Activated CD8-positive, alpha-beta T cell treated with anti-CD3 and anti-CD28 coated beads for 36 hours (primary cell): ENCODE results near the gene RNF5. TPM values are rescaled to one million over a fixed set of nuclear protein-coding genes. Genes with fewer than 3 reads are reported as not detected.

ENCODE experiments used
- ATAC-seq: fragments of 200-7000 bp; cut with Tn5 transposase; one replicate; pipeline ENCODE4 v1.10.0; 2021; ENCODE audit warnings: mild to moderate bottlenecking, moderate library complexity
- CTCF ChIA-PET: fragments of 350-600 bp; sonication (Branson Sonifier 250); formaldehyde crosslinking; loops from one replicate; lab custom pipeline; 2021; ENCODE audit warnings: antibody characterized with exemption; lab: Charles Lee
- POLR2A ChIA-PET: fragments of 350-600 bp; sonication (Branson Sonifier 250); formaldehyde crosslinking; loops from one replicate; lab custom pipeline; 2021; ENCODE audit warnings: antibody characterized with exemption; lab: Charles Lee
- DNase-seq: peaks from one replicate; pipeline ENCODE4 v3.0.0-alpha.2; 2020
- H3K27ac Mint-ChIP-seq: one replicate; pipeline ENCODE4 v1.8.0; 2021; ENCODE audit warnings: mild to moderate bottlenecking, mixed read lengths
- H3K27me3 Mint-ChIP-seq: one replicate; pipeline ENCODE4 v1.8.0; 2021; ENCODE audit warnings: mixed read lengths
- H3K36me3 Mint-ChIP-seq: one replicate; pipeline ENCODE4 v1.8.0; 2021; ENCODE audit warnings: low read depth, mixed read lengths
- H3K4me1 Mint-ChIP-seq: one replicate; pipeline ENCODE4 v1.8.0; 2021; ENCODE audit warnings: low read depth, mixed read lengths
- H3K4me3 Mint-ChIP-seq: one replicate; pipeline ENCODE4 v1.8.0; 2021; ENCODE audit warnings: mild to moderate bottlenecking, moderate library complexity, mixed read lengths
- H3K9me3 Mint-ChIP-seq: one replicate; pipeline ENCODE4 v1.8.0; 2021; ENCODE audit warnings: mixed read lengths
- intact Hi-C: fragments of 100-400 bp; cut with micrococcal nuclease; formaldehyde crosslinking; loops from one replicate; pipeline ENCODE4 v1.10.0; 2022
- total RNA-seq, 2 experiments: library from RNA; stranded (reverse); gene quantifications; one replicate each; pipeline ENCODE4 v1.2.3, GENCODE V29; 2021
- TF ChIP-seq, protein P1 (sequence below): fragments of 200-600 bp; IDR thresholded peaks from one replicate; pipeline ENCODE4 v1.8.0; 2022; ENCODE audit warnings: antibody characterized with exemption, mild to moderate bottlenecking

RNF5 gene
- total RNA-seq, 2 experiments from 2014 or later = 55.4 to 57.9 TPM

DNA sequence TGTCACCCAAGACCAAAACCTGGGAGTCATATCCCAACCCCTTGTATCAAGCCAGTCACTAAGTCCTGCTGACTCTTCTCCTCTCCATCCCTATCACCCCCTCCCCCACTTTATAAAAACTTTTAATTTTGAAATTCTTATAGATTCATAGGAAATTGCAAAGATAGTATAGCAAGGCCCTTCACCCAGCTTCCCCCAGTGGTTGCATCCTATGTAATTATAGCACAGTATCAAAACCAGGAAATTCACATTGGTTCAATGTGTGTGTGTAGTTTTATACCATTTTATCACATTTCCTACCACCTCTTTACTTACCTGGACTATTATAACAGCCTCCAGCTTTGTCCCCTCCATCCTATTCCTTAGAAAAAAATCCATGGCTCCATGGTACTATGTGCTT is 20.2 kb upstream of the RNF5 start:
- H3K4me1 Mint-ChIP-seq = peaks cover 15% of the 10 kb centered on the region
- TF ChIP-seq, protein P1, sequence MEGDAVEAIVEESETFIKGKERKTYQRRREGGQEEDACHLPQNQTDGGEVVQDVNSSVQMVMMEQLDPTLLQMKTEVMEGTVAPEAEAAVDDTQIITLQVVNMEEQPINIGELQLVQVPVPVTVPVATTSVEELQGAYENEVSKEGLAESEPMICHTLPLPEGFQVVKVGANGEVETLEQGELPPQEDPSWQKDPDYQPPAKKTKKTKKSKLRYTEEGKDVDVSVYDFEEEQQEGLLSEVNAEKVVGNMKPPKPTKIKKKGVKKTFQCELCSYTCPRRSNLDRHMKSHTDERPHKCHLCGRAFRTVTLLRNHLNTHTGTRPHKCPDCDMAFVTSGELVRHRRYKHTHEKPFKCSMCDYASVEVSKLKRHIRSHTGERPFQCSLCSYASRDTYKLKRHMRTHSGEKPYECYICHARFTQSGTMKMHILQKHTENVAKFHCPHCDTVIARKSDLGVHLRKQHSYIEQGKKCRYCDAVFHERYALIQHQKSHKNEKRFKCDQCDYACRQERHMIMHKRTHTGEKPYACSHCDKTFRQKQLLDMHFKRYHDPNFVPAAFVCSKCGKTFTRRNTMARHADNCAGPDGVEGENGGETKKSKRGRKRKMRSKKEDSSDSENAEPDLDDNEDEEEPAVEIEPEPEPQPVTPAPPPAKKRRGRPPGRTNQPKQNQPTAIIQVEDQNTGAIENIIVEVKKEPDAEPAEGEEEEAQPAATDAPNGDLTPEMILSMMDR = no peak
- H3K4me3 Mint-ChIP-seq = no peak overlapping the region
- H3K27me3 Mint-ChIP-seq = no peaks in the 10 kb centered on the region
- CTCF ChIA-PET = interaction anchor here (1.0 to 1.2 kb wide), 4 partner anchors 9 to 627 kb away, joined by 3 to 6 read pairs (median 3); no protein-coding TSS in a partner anchor
- intact Hi-C loops = loop anchor here (5.0 kb wide), 1 partner anchor 41 kb away; no protein-coding TSS in a partner anchor
- peaks cover 18% of the 10 kb centered on the region for H3K36me3 Mint-ChIP-seq
- ATAC-seq (no peak), DNase-seq (no peak)
- no peak overlapping the region for H3K27ac Mint-ChIP-seq
- H3K9me3 Mint-ChIP-seq = no peaks in the 10 kb centered on the region
- POLR2A ChIA-PET = interaction anchor here (0.6 to 1.1 kb wide), 2 partner anchors 28 to 72 kb away, joined by 3 read pairs; partner anchors contain the start of gene FKBPL

DNA sequence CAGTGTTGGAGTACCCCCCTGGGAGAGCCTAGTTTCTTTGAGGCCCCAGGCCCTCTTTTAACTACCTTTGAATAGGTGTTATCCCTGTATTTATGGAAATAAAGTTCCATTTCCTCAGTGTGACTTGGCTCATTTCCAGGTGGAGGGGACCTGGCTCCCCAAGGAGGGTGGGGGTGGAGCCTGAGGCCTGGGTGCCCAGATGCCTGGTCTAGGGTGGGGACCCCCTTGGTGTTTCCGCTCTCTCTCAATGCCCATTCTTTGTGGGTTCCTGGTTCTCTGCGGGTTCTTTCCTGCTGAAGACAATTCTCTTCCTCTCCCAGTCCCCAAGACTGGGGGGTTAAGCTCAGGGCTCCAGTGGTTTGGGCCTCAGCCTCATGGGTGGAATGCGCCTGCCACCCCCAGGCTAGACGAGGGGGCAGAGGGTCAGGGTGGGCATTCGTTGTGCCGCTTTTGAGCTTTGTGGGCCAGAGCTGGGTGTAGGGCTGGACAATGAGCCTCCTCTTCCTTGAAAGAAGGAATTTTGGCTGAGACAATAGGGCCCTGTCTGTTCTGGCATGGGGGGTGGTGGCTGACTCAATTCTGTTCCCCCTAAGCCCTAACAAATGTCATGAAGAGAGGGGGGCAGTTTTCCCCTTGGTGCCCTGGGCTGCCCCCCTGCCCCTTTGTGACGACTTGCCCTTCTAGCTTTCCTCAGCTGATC is 14.5 kb upstream of the RNF5 start:
- Mint-ChIP-seq H3K27me3 (no peaks in the 10 kb centered on the region), H3K4me1 (peaks cover 2% of the 10 kb centered on the region), H3K36me3 (peaks cover 19% of the 10 kb centered on the region), H3K27ac (no peak overlapping the region), H3K4me3 (no peak overlapping the region), H3K9me3 (no peaks in the 10 kb centered on the region)
- intact Hi-C loops = no loop called here
- DNase-seq = no peak
- ChIA-PET CTCF (interaction anchor here (1.2 to 2.9 kb wide), 3 partner anchors 27 to 47 kb away, joined by 3 to 7 read pairs (median 3); no protein-coding TSS in a partner anchor), POLR2A (interaction anchor here (1.1 kb wide), 1 partner anchor 10 kb away, joined by 4 read pairs; no protein-coding TSS in a partner anchor)
- ATAC-seq = no peak
- TF ChIP-seq, protein P1 = no peak

DNA sequence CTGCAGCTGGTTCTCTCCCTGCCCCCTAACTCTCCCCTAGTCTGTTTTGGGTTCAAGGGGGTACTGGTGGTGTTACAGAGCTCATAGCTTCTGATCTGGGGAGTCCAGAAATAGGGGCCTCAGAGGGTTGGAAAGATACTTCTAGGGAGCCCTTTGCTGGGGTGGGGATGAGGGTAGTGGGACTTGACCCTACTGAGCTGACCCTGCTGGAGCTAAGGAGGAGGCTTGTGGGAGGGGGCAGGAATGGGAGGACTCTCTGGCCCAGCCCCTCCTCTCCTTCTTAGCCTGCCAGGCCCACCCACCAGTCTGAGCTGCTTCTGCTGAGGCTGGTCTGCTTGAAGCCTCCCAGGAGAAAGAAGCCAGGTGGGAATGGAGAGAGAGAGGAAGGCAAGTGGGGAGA is 13.9 kb upstream of the RNF5 start, which contains the start of gene EGFL8:
Gene EGFL8, plus strand, starts transcription at position 301 of the 400 bp plus-strand sequence. CDS start 1,571 bp downstream, outside the sequence.
- no peak for ATAC-seq
- CTCF ChIA-PET = interaction anchor here (1.2 to 2.9 kb wide), 4 partner anchors 9 to 47 kb away, joined by 3 to 7 read pairs (median 4); no protein-coding TSS in a partner anchor
- Mint-ChIP-seq H3K36me3 (peaks cover 23% of the 10 kb centered on the region), H3K4me3 (no peak within 1 kb of the TSS), H3K27me3 (no peaks in the 10 kb centered on the region), H3K27ac (no peak within 1 kb of the TSS), H3K4me1 (peaks cover 4% of the 10 kb centered on the region), H3K9me3 (no peaks in the 10 kb centered on the region)
- TF ChIP-seq, protein P1 = no peak
- no peak for DNase-seq
- intact Hi-C loops = no loop called here
- POLR2A ChIA-PET = interaction anchor here (1.1 kb wide), 1 partner anchor 10 kb away, joined by 4 read pairs; no protein-coding TSS in a partner anchor

DNA sequence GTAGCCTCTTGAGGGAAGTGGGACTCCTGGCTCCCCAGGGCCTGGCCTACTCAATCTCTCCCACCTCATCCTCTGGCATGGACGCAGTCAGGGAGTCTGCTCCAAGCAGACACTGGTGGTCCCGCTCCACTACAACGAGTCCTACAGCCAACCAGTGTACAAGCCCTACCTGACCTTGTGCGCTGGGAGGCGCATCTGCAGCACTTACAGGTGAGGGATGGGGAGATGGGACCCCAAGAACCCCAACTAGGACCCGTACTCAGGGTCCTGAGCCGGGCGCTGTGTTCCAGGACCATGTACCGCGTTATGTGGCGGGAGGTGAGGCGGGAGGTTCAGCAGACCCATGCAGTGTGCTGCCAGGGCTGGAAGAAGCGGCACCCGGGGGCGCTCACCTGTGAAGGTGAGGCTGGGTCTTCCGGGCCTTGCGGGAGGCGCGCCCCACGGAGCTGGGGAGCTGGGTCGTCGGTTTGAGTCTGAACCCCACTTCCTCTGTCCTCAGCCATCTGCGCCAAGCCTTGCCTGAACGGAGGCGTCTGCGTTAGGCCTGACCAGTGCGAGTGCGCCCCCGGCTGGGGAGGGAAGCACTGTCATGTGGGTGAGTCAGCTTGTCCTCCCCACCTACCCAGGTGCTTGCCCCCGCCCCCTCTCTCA is 11.7 kb upstream of the RNF5 start:
- intact Hi-C loops = no loop called here
- CTCF ChIA-PET = interaction anchor here (1.4 kb wide), 1 partner anchor 48 kb away, joined by 4 read pairs; no protein-coding TSS in a partner anchor

More for the DNA sequence above, 11.7 kb upstream of the RNF5 start:
- H3K36me3 Mint-ChIP-seq = peaks cover 26% of the 10 kb centered on the region
- H3K4me3 Mint-ChIP-seq = no peak overlapping the region
- H3K27ac Mint-ChIP-seq = no peak overlapping the region
- ATAC-seq (no peak), DNase-seq (no peak)
- peaks cover 7% of the 10 kb centered on the region for H3K4me1 Mint-ChIP-seq
- no peaks in the 10 kb centered on the region for H3K9me3 Mint-ChIP-seq
- TF ChIP-seq, protein P1 = no peak
- no peaks in the 10 kb centered on the region for H3K27me3 Mint-ChIP-seq
- POLR2A ChIA-PET = no interaction called here
